ENCODE measurements around the gene CPXM1.

Gene CPXM1

DNA sequence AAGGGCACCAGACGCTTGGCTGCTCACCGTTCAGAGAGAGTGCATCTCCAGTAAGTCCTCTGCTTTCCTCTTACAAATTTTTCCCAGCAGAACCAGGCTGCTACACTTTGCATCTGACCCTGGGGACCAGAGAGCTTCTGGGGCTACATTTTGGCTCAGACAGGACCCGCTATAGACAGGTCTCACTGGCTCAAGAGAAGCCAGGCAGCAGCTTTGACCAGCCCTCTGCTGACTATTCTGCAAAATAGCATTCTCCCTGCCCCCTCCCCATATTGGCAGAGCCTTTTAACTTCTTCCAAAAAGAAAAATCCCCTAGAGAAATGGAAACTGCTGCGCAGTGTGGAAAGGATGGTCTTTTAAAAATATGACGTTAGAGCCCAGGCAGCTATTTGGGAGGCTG is 37.2 kb downstream of the CPXM1 start:
- no peak for DNase-seq (ENCODE audit: low spot score)

DNA sequence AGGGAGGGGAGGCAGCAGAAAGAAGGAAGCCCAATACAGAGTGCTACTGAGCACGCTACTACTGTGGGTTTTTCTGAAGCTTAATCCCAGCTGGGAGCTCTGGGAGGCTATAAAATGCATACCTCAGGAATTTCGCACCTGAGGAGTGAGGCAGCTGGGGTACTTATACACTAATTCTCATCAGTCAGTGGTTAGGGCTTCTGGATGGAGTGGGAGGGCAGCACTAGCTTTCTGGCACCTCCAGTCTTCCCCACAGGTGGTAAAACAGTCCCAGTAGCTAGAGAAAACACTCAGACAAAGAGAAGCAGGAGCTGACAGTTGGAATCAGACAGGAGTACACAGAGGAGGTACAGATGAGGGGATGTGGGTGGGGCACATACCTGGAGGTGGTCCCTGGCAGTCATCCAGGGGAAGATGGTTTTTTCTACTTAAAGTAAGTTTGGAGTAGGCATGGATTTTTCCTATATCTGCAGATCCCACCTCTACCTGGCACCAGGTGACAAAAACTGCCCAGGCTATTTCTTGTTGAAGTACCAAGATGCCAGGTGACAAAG is 37.8 kb downstream of the CPXM1 start:
- DNase-seq (ENCODE audit: low spot score), result no peak

DNA sequence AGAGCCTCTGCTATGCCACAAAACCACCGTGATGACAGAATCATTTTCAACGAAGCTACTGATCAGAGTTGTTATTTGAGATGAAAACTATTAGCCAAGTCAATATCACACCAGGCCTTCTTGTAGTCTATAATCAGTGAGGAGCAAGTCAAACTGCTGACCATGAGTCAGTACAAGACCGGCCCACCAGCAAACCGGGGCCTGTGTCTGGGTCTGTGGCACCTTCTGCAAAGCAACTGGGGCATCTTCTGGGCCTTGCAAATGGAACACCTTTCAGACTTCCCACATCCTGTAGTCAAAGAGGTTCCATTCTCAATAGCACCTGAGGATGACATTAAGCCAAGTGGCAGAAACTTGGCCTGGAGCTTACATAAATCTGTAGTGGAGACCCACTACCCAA is 38.5 kb downstream of the CPXM1 start:
- no peak for DNase-seq (ENCODE audit: low spot score)

DNA sequence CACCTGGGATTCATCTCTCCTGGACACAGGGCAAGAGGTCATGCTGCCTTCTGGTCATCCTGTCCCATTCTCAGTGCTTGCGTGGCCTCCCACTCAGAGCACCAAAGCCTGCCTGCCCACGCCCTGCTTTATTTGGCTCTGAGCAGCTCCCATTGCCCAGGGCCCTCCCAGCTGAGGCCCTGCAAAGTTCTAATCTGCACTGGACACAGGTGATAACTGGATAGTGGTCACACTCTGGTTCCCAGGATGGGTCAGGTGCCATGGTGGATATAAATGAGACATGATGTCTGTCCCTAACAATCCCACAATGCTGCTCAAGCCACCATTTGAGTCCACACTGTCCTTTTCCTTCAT is 39.5 kb downstream of the CPXM1 start:
- no peak for DNase-seq (ENCODE audit: low spot score)

DNA sequence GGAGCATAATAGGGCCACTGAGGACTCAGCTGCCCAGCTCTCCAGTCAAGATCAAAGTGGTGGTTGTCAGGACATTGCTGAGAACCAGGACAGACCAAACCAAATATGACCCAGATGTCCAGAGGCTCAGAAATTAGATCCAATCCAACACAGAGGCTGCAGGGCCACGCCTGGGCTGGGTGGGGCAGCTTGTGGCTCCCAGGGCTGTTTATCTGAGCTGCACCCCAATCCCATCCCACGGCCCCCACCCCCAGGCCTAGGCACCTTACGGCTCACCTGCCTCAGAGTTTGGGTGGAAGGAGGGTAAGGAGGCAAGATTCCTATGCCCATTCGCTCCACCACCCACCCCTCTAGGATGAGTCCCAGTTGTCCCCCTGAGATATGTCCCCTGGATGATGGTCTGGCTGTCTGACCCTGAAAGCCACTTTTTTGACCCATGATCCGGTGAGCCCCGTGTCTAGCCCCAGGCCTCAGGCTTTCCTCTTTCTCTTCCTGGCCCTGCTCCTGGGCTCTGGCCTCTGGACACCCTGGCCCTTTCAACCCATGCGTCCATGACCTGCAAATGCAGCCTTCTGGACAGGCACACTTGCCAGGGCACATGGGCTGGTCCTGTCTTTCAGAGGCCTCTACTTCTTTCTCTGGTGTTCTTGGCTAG is 40.0 kb downstream of the CPXM1 start:
- no peak for DNase-seq (ENCODE audit: low spot score)

DNA sequence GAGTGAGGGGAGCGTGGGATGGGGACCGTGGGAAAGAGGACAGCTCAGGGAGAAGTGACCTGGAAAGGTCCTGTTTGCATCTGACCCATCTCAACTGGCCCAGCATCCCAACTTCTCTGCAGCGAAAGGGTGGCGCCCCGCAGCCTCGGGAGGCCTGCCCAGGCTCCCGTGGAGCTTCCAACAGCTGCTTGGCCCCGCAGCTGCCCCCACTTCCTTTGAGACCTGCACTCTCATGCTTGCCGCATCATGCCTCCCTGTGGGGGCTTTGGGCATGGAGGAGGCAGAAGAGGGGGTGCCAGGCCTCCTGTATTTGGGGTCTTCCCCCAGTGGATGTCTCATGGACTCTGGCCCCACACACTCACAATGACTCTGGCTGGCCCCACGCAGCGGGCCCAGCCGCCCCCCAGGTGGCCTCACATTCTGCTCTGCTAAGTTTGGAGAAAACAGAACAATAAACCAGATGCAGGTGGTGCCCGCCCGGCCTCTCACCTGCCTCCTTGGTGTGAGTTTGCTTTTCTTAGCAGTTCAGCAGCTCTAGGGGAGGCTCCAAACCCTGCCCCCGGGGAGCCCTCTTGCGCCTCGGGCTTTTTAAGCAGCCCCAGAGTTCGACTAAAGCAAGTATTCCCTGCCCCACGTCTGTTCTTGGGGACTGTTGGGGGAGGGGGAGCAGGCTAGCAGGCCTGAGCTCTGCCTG is 40.7 kb downstream of the CPXM1 start:
- DNase-seq (ENCODE audit: low spot score), result no peak

GRCh38 chr20:2759143-2759542 is 41.3 kb downstream of the CPXM1 start:
- DNase-seq (ENCODE audit: low spot score), result no peak

- peak; percentile 2 for DNase-seq (ENCODE audit: low spot score)
Observed at GRCh38 chr20:2757969-2758368, 42.5 kb downstream of the CPXM1 start.

- no peak for DNase-seq (ENCODE audit: low spot score)
Observed at GRCh38 chr20:2757001-2757400, 43.4 kb downstream of the CPXM1 start.

- DNase-seq (ENCODE audit: low spot score), result peak; percentile 69
Observed at GRCh38 chr20:2756056-2756611, 44.3 kb downstream of the CPXM1 start.

DNA sequence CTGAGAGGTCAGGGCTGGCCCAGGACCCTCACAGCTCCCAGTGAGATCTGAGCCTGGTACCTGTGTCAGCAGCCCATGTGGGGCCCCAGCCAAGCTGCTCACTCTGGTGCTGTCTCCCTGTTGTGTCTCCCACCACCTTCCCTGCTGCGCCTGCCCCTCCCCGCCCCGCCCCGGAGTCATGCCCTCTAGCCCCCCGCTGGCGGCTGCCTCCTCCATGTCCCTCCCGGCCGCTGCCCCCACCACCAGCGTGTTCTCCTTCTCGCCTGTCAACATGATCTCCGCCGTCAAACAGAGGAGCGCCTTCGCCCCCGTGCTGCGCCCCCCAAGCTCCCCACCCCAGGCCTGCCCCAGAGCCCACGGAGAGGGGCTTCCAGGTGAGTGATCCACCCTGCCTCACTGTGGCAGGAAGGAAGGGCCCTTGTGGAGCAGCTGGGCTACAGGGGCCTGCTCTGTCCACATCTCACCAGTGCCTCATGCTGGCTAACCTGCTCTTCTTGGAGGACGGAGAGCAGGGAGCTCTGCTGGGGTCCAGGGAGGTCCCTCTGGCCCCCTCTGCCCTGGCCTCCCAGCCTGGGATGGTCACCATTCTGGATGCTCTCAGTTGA is 44.9 kb downstream of the CPXM1 start:
- DNase-seq (ENCODE audit: low spot score), result no peak

- DNase-seq (ENCODE audit: low spot score), result no peak
Observed at GRCh38 chr20:2754424-2754823, 46.0 kb downstream of the CPXM1 start.

DNA sequence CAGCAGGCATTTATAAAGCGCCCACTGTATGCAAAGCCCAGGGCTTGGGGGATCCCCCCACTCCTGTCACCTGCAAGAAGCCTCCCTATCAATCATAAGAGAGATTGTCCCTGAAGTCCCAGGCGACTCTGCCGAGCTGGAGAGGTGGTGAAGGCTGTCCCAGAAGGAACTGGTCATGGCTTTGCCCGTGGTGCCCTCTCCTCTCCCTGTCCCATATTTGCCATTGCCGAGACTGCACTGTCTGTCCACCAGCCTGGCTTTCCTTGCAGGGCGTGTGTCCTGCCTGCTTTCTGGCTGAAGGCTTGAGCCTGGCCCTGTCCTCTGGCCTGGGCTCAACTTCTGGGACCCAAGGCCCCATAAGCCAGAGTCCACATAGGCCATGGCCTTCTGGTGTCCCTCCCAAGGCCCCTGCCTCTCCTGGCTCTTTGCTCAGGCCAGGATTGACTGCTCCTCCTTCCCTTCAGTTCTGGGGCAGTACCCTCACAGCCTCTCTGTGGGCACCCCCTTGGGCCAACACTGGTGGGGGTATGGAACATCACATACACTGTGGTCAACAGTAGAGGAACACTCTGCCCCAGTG is 46.9 kb downstream of the CPXM1 start:
- DNase-seq (ENCODE audit: low spot score), result no peak

- DNase-seq (ENCODE audit: low spot score), result peak; percentile 49
Observed at GRCh38 chr20:2752567-2753460, 47.6 kb downstream of the CPXM1 start.

GRCh38 chr20:2751878-2752566 is 48.4 kb downstream of the CPXM1 start:
- no peak for DNase-seq (ENCODE audit: low spot score)

DNA sequence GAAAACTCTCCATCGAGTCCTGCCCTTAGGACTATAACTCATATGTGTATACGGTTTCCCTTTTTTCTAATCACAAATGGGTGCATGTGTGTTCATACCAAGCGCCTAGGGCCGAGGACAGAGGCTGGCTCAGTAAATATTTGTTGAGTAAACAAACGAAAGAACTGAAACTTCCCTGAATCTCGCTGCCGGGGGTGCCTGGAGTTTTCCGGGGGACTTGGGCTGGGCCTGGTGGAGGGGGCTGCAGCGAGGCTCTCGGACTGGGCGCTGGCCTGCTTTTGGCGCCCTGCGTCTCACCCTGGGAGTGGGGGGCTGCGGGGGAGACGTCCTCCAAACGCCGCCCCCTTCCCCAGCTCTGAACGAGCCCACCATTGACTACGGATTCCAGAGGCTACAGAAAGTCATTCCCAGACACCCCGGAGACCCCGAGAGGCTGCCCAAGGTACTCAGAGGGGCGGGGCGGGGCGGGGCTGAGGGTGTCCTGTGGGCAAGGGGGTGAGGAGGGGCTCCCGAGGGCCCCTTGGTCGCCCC is 49.0 kb downstream of the CPXM1 start:
- no peak for DNase-seq (ENCODE audit: low spot score)

GRCh38 chr20:2750491-2751251 is 49.8 kb downstream of the CPXM1 start:
- peak; percentile 40 for DNase-seq (ENCODE audit: low spot score)

- DNase-seq (ENCODE audit: low spot score), result no peak
Observed at GRCh38 chr20:2749951-2750490, 50.4 kb downstream of the CPXM1 start.

- DNase-seq (ENCODE audit: low spot score), result no peak
Observed at GRCh38 chr20:2749343-2749950, 51.0 kb downstream of the CPXM1 start.

All from AG08395 (cell line).